ENCODE results near the gene TET1. TPM values are rescaled to one million over a fixed set of nuclear protein-coding genes. Genes with fewer than 3 reads are reported as not detected.

TET1 gene
- total and polyA plus RNA-seq, 4 donors, result 4.9 to 26.5 (median 15.6) TPM

GRCh38 chr10:68742397-68742796 is 182.3 kb downstream of the TET1 start:
- WGBS (ENCODE audit: insufficient coverage), result 92% methylated on average over 4 of the region's 6 CpGs
- no peaks in the 10 kb centered on the region for H3K4me1 ChIP-seq (ENCODE audit: control insufficient read depth, insufficient read depth, low read length)
- no peak overlapping the region for H3K27ac ChIP-seq (ENCODE audit: low read depth, low read length)
- no peaks in the 10 kb centered on the region for H3K9me3 ChIP-seq (ENCODE audit: control insufficient read depth, insufficient read depth, low read length)
- H3K27me3 ChIP-seq (ENCODE audit: control insufficient read depth, insufficient read depth, low read length), result no peaks in the 10 kb centered on the region
- H3K36me3 ChIP-seq (ENCODE audit: control insufficient read depth, insufficient read depth, low read length), result peaks cover 64% of the 10 kb centered on the region
- DNase-seq (ENCODE audit: low read depth in 4 of 6, low spot score in 6 of 6), result no peak
- no peak overlapping the region for H3K4me3 ChIP-seq (ENCODE audit: low read depth, low read length)

Small RNAs within 50 kb of the gene (small RNA-seq; reads per million reads assigned to genes)
- not detected for gene RF00019 (ENCODE audit: low replicate concordance)

Other genes starting within 250 kb of the TET1 start
- 10 to 100 TPM; 32.1 to 44.8 TPM for gene HNRNPH3, start 228.3 kb upstream of the TET1 start, total RNA-seq
- gene HNRNPH3, start 228.3 kb upstream of the TET1 start, polyA plus RNA-seq (ENCODE audit: insufficient read length in 2 of 2), result 100 to 1,000 TPM; 253 to 266 TPM
- 10 to 100 TPM in 1 of 2 donors, 1 to 10 TPM in 1; 7.9 to 10.7 TPM for gene PBLD, start 227.4 kb upstream of the TET1 start, total RNA-seq
- gene PBLD, start 227.4 kb upstream of the TET1 start, polyA plus RNA-seq (ENCODE audit: insufficient read length in 2 of 2), result 10 to 100 TPM; 14.4 to 16.9 TPM
- gene RUFY2, start 153.1 kb upstream of the TET1 start, total RNA-seq, result 10 to 100 TPM; 43.1 to 71.6 TPM
- gene RUFY2, start 153.1 kb upstream of the TET1 start, polyA plus RNA-seq (ENCODE audit: insufficient read length in 2 of 2), result 10 to 100 TPM; 52.5 to 61.5 TPM
- 10 to 100 TPM; 10.2 to 11.5 TPM for gene DNA2, start 88.4 kb upstream of the TET1 start, total RNA-seq
- gene DNA2, start 88.4 kb upstream of the TET1 start, polyA plus RNA-seq (ENCODE audit: insufficient read length in 2 of 2), result 1 to 10 TPM; 5.9 to 7.6 TPM
- gene SLC25A16, start 32.8 kb upstream of the TET1 start, total RNA-seq, result 10 to 100 TPM; 39.7 to 58.2 TPM
- gene SLC25A16, start 32.8 kb upstream of the TET1 start, polyA plus RNA-seq (ENCODE audit: insufficient read length in 2 of 2), result 10 to 100 TPM; 16.2 to 20.8 TPM
- 10 to 100 TPM; 31.2 to 62.9 TPM for gene CCAR1, start 160.9 kb downstream of the TET1 start, total RNA-seq
- 100 to 1,000 TPM in 1 of 2 donors, 10 to 100 TPM in 1; 89.4 to 110 TPM for gene CCAR1, start 160.9 kb downstream of the TET1 start, polyA plus RNA-seq (ENCODE audit: insufficient read length in 2 of 2)